Measurements from ENCODE around the gene TMEM8B. TPM values are rescaled to one million over a fixed set of nuclear protein-coding genes. Genes with fewer than 3 reads are reported as not detected.
A peak's percentile ranks its signal among the peaks of the same experiment; 100 is the strongest.

The TMEM8B gene
- total RNA-seq, 4 donors from 2014 or later, result 7.8 to 21.3 (median 9.6) TPM

GRCh38 chr9:35829764-35830096 is 702 bp downstream of the TMEM8B start:
- WGBS, 2 donors (ENCODE audit: low coverage in 1 of 2), result 28 to 29% methylated on average over 1 to 2 of the region's 2 CpGs
- intact Hi-C loops (cut with DNase I; ENCODE audit: low total_unique reads) (no loop called here), in situ Hi-C loops (cut with MboI; ENCODE audit: low pct_ligation_motif_present in 1 of 4, low pct_unique_long_range_greater_than_20kb in 1 of 4, low sequenced_read_pairs in 3 of 4) (no loop called here)
- H3K4me3 ChIP-seq, result peak overlapping the region; percentile 72 to 82 (median 78)
- H3K27ac ChIP-seq, result peak overlapping the region; percentile 94 to 98 (median 94)
- H3K27me3 ChIP-seq, result no peaks in the 10 kb centered on the region
- no peak for DNase-seq
- peaks cover 16 to 44% (median 37%) of the 10 kb centered on the region in 4 donors for H3K4me1 ChIP-seq
- H3K36me3 ChIP-seq, result no peaks in the 10 kb centered on the region
- no peaks in the 10 kb centered on the region for H3K9me3 ChIP-seq
- TF ChIP-seq POLR2AphosphoS5 (IDR thresholded peaks at IDR 0.05) (no peak), EP300 (IDR thresholded peaks at IDR 0.05; ENCODE audit: low read depth) (no peak), CTCF (IDR thresholded peaks at IDR 0.05) (no peak), POLR2A (IDR thresholded peaks at IDR 0.05) (no peak)

- DNase-seq, result no peak
- no peaks in the 10 kb centered on the region for H3K36me3 ChIP-seq
- H3K27me3 ChIP-seq, result no peaks in the 10 kb centered on the region
- intact Hi-C loops (cut with DNase I; ENCODE audit: low total_unique reads), result no loop called here
- H3K27ac ChIP-seq, result no peak overlapping the region
- no peak overlapping the region for H3K4me3 ChIP-seq
- in situ Hi-C loops (cut with MboI; ENCODE audit: low pct_ligation_motif_present in 1 of 4, low pct_unique_long_range_greater_than_20kb in 1 of 4, low sequenced_read_pairs in 3 of 4), result no loop called here
- no peak for TF ChIP-seq POLR2A (IDR thresholded peaks at IDR 0.05)
- TF ChIP-seq CTCF (IDR thresholded peaks at IDR 0.05), result no peak
- TF ChIP-seq EP300 (IDR thresholded peaks at IDR 0.05; ENCODE audit: low read depth), result no peak
- no peak for TF ChIP-seq POLR2AphosphoS5 (IDR thresholded peaks at IDR 0.05)
- WGBS, 2 donors (ENCODE audit: low coverage in 1 of 2), result 80 to 87% methylated on average over 1 to 4 of the region's 4 CpGs
- peaks cover 17 to 57% (median 50%) of the 10 kb centered on the region in 4 donors for H3K4me1 ChIP-seq
- no peaks in the 10 kb centered on the region for H3K9me3 ChIP-seq
These were observed 2.0 kb downstream of the TMEM8B start for GRCh38 chr9:35831040-35831439.

GRCh38 chr9:35832814-35833213 is 3.8 kb downstream of the TMEM8B start:
- H3K4me3 ChIP-seq, result no peak overlapping the region
- H3K36me3 ChIP-seq, result no peaks in the 10 kb centered on the region
- no peaks in the 10 kb centered on the region for H3K9me3 ChIP-seq
- DNase-seq, result no peak
- intact Hi-C loops (cut with DNase I; ENCODE audit: low total_unique reads), result no loop called here
- TF ChIP-seq EP300 (IDR thresholded peaks at IDR 0.05; ENCODE audit: low read depth), result no peak
- TF ChIP-seq POLR2A (IDR thresholded peaks at IDR 0.05), result no peak
- no peak for TF ChIP-seq CTCF (IDR thresholded peaks at IDR 0.05)
- no peak for TF ChIP-seq POLR2AphosphoS5 (IDR thresholded peaks at IDR 0.05)
- peaks cover 17 to 62% (median 52%) of the 10 kb centered on the region in 4 donors for H3K4me1 ChIP-seq
- peak overlapping the region; percentile 77 to 85 (median 78) for H3K27ac ChIP-seq
- 78 to 90% methylated on average over 2 to 5 of the region's 5 CpGs for WGBS, 2 donors (ENCODE audit: low coverage in 1 of 2)
- no peaks in the 10 kb centered on the region for H3K27me3 ChIP-seq
- in situ Hi-C loops (cut with MboI; ENCODE audit: low pct_ligation_motif_present in 1 of 4, low pct_unique_long_range_greater_than_20kb in 1 of 4, low sequenced_read_pairs in 3 of 4), result no loop called here

- DNase-seq, result no peak
These were observed 5.5 kb downstream of the TMEM8B start for GRCh38 chr9:35834260-35835215.

More at GRCh38 chr9:35834260-35835215, 5.5 kb downstream of the TMEM8B start:
- no peaks in the 10 kb centered on the region for H3K36me3 ChIP-seq
- H3K4me3 ChIP-seq, result no peak overlapping the region
- 72 to 81% methylated on average over 4 to 14 of the region's 14 CpGs for WGBS, 2 donors (ENCODE audit: low coverage in 1 of 2)
- no peaks in the 10 kb centered on the region for H3K27me3 ChIP-seq
- H3K9me3 ChIP-seq, result no peaks in the 10 kb centered on the region
- H3K27ac ChIP-seq, result peak overlapping the region; percentile 77 to 85 (median 78)
- intact Hi-C loops (cut with DNase I; ENCODE audit: low total_unique reads), result no loop called here
- peaks cover 17 to 56% (median 47%) of the 10 kb centered on the region in 4 donors for H3K4me1 ChIP-seq
- in situ Hi-C loops (cut with MboI; ENCODE audit: low pct_ligation_motif_present in 1 of 4, low pct_unique_long_range_greater_than_20kb in 1 of 4, low sequenced_read_pairs in 3 of 4), result no loop called here
- TF ChIP-seq POLR2A (IDR thresholded peaks at IDR 0.05), result no peak
- TF ChIP-seq EP300 (IDR thresholded peaks at IDR 0.05; ENCODE audit: low read depth), result no peak
- no peak for TF ChIP-seq POLR2AphosphoS5 (IDR thresholded peaks at IDR 0.05)
- TF ChIP-seq CTCF (IDR thresholded peaks at IDR 0.05), result no peak

Data from transverse colon (tissue), 4 donors.